GM23338 (cell line): ENCODE measurements around the gene RNF215. TPM values are rescaled to one million over a fixed set of nuclear protein-coding genes. Genes with fewer than 3 reads are reported as not detected.

Source experiments
- ATAC-seq: fragments of 200-7000 bp; cut with Tn5 transposase; 3 replicates; pipeline ENCODE4 v1.9.1; 2020
- DNase-seq: peaks from one replicate; pipeline ENCODE4 v3.0.0-alpha.2; 2015; ENCODE audit warnings: low spot score
- H2AFZ ChIP-seq: fragments of 200-600 bp; sonication (generic); 2 replicates; pipeline ENCODE4 v1.8.0; 2016; ENCODE audit warnings: antibody characterized with exemption, mild to moderate bottlenecking, moderate library complexity
- H3F3A ChIP-seq: fragments of 200-600 bp; sonication (generic); replicated peaks from 2 replicates; pipeline ENCODE4 v1.8.0; 2017; ENCODE audit warnings: antibody characterized with exemption, mixed run types, low read depth
- H3K27ac ChIP-seq: fragments of 200-600 bp; sonication (generic); 2 replicates; pipeline ENCODE4 v1.6.1; 2016; ENCODE audit warnings: low read depth
- H3K27me3 ChIP-seq: fragments of 200-600 bp; sonication (generic); 2 replicates; pipeline ENCODE4 v1.8.0; 2016; ENCODE audit warnings: mild to moderate bottlenecking, mixed run types, moderate library complexity; ENCODE audit not compliant: insufficient read depth
- H3K36me3 ChIP-seq: fragments of 200-600 bp; sonication (generic); 2 replicates; pipeline ENCODE4 v1.8.0; 2016; ENCODE audit warnings: mild to moderate bottlenecking; ENCODE audit not compliant: insufficient read depth
- H3K4me1 ChIP-seq: fragments of 200-600 bp; sonication (generic); 2 replicates; pipeline ENCODE4 v1.8.0; 2016; ENCODE audit warnings: mild to moderate bottlenecking, moderate library complexity; ENCODE audit not compliant: insufficient read depth
- H3K4me2 ChIP-seq: fragments of 200-600 bp; sonication (generic); 2 replicates; pipeline ENCODE4 v1.7.1; 2017; ENCODE audit warnings: mixed run types
- H3K4me3 ChIP-seq: fragments of 200-600 bp; sonication (generic); 2 replicates; pipeline ENCODE4 v1.6.1; 2016; ENCODE audit warnings: mixed run types
- H3K79me2 ChIP-seq: fragments of 200-600 bp; sonication (generic); replicated peaks from 2 replicates; pipeline ENCODE4 v1.8.0; 2017; ENCODE audit warnings: mild to moderate bottlenecking; ENCODE audit not compliant: insufficient read depth
- H3K9me2 ChIP-seq: fragments of 200-600 bp; sonication (generic); 2 replicates; pipeline ENCODE4 v1.8.0; 2017; ENCODE audit not compliant: insufficient read depth
- H4K20me1 ChIP-seq: fragments of 200-600 bp; sonication (generic); replicated peaks from 2 replicates; pipeline ENCODE4 v1.8.0; 2017; ENCODE audit warnings: mild to moderate bottlenecking; ENCODE audit not compliant: insufficient read depth
- H3K27ac Mint-ChIP-seq: 2 replicates; pipeline ENCODE4 v1.8.0; 2020; ENCODE audit warnings: inconsistent platforms, mild to moderate bottlenecking, moderate library complexity, mixed read lengths
- H3K27me3 Mint-ChIP-seq: 3 replicates; pipeline ENCODE4 v1.8.0; 2022; ENCODE audit warnings: low read depth, mild to moderate bottlenecking, moderate library complexity, mixed read lengths, inconsistent platforms; ENCODE audit not compliant: insufficient read depth, poor library complexity
- H3K36me3 Mint-ChIP-seq: 3 replicates; pipeline ENCODE4 v1.8.0; 2021; ENCODE audit warnings: low read depth, mild to moderate bottlenecking, inconsistent platforms, moderate library complexity, mixed read lengths
- H3K4me1 Mint-ChIP-seq: 3 replicates; pipeline ENCODE4 v1.8.0; 2020; ENCODE audit warnings: mild to moderate bottlenecking, inconsistent platforms, mixed read lengths
- H3K4me3 Mint-ChIP-seq: 3 replicates; pipeline ENCODE4 v1.8.0; 2021; ENCODE audit warnings: moderate library complexity, mild to moderate bottlenecking, inconsistent platforms, mixed read lengths
- H3K9me3 Mint-ChIP-seq: 3 replicates; pipeline ENCODE4 v1.8.0; 2020; ENCODE audit warnings: moderate library complexity, mild to moderate bottlenecking, inconsistent platforms, mixed read lengths
- CREB1 ChIP-seq: fragments of 250-450 bp; sonication (Bioruptor Pico); IDR thresholded peaks from 2 replicates; pipeline ENCODE4 v1.5.0; 2020; ENCODE audit warnings: low read depth, mild to moderate bottlenecking, moderate library complexity
- EZH2 ChIP-seq: fragments of 200-600 bp; sonication (generic); IDR thresholded peaks from one replicate; pipeline ENCODE4 v1.8.0; 2017; ENCODE audit warnings: antibody characterized with exemption, mild to moderate bottlenecking, low read depth; ENCODE audit not compliant: unreplicated experiment
- EZH2phosphoT487 ChIP-seq: fragments of 200-600 bp; sonication (generic); IDR thresholded peaks from one replicate; pipeline ENCODE4 v1.8.1; 2018; ENCODE audit warnings: antibody characterized with exemption; ENCODE audit not compliant: unreplicated experiment
- JUNB ChIP-seq: IDR thresholded peaks from one replicate; pipeline ENCODE4 v1.6.1; 2016; ENCODE audit warnings: antibody characterized with exemption; ENCODE audit not compliant: unreplicated experiment
- NANOG ChIP-seq: IDR thresholded peaks from 2 replicates; pipeline ENCODE4 v1.6.1; 2016; ENCODE audit warnings: antibody characterized with exemption, borderline replicate concordance
- POLR2AphosphoS5 ChIP-seq: IDR thresholded peaks from 2 replicates; pipeline ENCODE4 v1.6.1; 2016; ENCODE audit warnings: antibody characterized with exemption, low read depth
- STAT1 ChIP-seq: IDR thresholded peaks from one replicate; pipeline ENCODE4 v1.6.1; 2016; ENCODE audit warnings: antibody characterized with exemption; ENCODE audit not compliant: unreplicated experiment
- ZNF114 ChIP-seq: fragments of 250-450 bp; sonication (Bioruptor Pico); IDR thresholded peaks from 2 replicates; pipeline ENCODE4 v1.5.0; 2020; ENCODE audit warnings: mild to moderate bottlenecking, moderate library complexity
- ZNF331 ChIP-seq: fragments of 250-450 bp; sonication (Bioruptor Pico); IDR thresholded peaks from 2 replicates; pipeline ENCODE4 v1.5.0; 2020; ENCODE audit warnings: low read depth, mild to moderate bottlenecking, moderate library complexity
- polyA plus RNA-seq: library from polyadenylated mRNA; unstranded; fragments of >200 nt; fragmentation: Nextera tagmentation; extraction: Ambion mirVana; gene quantifications from 2 replicates; pipeline ENCODE4 v1.2.1, GENCODE V29; 2016
- total RNA-seq: library from RNA; depleted of rRNA; stranded (reverse); fragments of >200 nt; shearing (Covaris generic); gene quantifications from 2 replicates; pipeline ENCODE4 v1.2.3, GENCODE V29; 2014
- TF ChIP-seq, protein P1 (sequence below): IDR thresholded peaks from one replicate; pipeline ENCODE4 v1.6.1; 2018; ENCODE audit warnings: antibody characterized with exemption; ENCODE audit not compliant: unreplicated experiment
- TF ChIP-seq, protein P2 (sequence below), 2 experiments: fragments of 200-600 bp in 1 of 2; sonication (generic) in 1 of 2; conservative IDR thresholded peaks; 2 replicates each; pipeline versions ENCODE4 v1.5.1 to v1.6.1; 2016 to 2017; ENCODE audit warnings: antibody characterized with exemption in 2 of 2, low read depth in 2 of 2, mild to moderate bottlenecking in 2 of 2, moderate library complexity in 1 of 2
- TF ChIP-seq, protein P3 (sequence below): fragments of 250-450 bp; sonication (Bioruptor Pico); IDR thresholded peaks from 2 replicates; pipeline ENCODE4 v1.5.0; 2020; ENCODE audit warnings: mild to moderate bottlenecking, moderate library complexity
- TF ChIP-seq, protein P4 (sequence below): IDR thresholded peaks from 2 replicates; pipeline ENCODE4 v1.6.1; 2016; ENCODE audit warnings: antibody characterized with exemption

Gene RNF215
- total and polyA plus RNA-seq, 2 experiments from 2014 or later = 3.3 to 13.9 TPM

DNA sequence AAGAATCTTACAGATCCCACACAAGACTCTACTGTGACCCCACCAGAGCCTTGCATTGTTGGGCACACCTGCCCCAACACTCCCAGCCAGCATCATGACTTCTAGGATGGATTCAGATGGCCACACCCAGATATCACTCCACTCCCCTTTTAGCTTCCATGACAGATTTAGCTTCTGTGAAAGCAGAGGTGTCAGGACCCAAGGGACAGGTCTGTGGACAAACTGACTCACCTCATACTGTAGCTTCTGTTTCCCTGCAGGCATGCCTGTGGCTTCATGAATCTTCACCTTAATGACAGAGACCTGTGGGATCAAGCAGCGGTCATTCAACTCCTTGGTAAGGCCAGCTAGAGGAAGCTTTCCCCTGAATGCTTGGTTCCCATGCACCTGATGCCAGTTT, 52.0 kb downstream of the RNF215 start:
- ATAC-seq = no peak
- peaks cover 13% of the 10 kb centered on the region; the same call in 1 of the 2 replicates for H4K20me1 ChIP-seq
- no peaks in the 10 kb centered on the region for H3K9me2 ChIP-seq
- H3K4me3 ChIP-seq = no peak overlapping the region
- no peaks in the 10 kb centered on the region for H3K4me1 ChIP-seq
- H3K4me2 ChIP-seq = no peak overlapping the region
- TF ChIP-seq JUNB (no peak), NANOG (no peak), STAT1 (no peak), ZNF331 (CRISPR knock-in tag) (no peak), EZH2 (no peak), CREB1 (CRISPR knock-in tag) (no peak), EZH2phosphoT487 (no peak), ZNF114 (no peak), POLR2AphosphoS5 (no peak)
- TF ChIP-seq, protein P1, sequence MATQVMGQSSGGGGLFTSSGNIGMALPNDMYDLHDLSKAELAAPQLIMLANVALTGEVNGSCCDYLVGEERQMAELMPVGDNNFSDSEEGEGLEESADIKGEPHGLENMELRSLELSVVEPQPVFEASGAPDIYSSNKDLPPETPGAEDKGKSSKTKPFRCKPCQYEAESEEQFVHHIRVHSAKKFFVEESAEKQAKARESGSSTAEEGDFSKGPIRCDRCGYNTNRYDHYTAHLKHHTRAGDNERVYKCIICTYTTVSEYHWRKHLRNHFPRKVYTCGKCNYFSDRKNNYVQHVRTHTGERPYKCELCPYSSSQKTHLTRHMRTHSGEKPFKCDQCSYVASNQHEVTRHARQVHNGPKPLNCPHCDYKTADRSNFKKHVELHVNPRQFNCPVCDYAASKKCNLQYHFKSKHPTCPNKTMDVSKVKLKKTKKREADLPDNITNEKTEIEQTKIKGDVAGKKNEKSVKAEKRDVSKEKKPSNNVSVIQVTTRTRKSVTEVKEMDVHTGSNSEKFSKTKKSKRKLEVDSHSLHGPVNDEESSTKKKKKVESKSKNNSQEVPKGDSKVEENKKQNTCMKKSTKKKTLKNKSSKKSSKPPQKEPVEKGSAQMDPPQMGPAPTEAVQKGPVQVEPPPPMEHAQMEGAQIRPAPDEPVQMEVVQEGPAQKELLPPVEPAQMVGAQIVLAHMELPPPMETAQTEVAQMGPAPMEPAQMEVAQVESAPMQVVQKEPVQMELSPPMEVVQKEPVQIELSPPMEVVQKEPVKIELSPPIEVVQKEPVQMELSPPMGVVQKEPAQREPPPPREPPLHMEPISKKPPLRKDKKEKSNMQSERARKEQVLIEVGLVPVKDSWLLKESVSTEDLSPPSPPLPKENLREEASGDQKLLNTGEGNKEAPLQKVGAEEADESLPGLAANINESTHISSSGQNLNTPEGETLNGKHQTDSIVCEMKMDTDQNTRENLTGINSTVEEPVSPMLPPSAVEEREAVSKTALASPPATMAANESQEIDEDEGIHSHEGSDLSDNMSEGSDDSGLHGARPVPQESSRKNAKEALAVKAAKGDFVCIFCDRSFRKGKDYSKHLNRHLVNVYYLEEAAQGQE = no peak
- TF ChIP-seq, protein P2, sequence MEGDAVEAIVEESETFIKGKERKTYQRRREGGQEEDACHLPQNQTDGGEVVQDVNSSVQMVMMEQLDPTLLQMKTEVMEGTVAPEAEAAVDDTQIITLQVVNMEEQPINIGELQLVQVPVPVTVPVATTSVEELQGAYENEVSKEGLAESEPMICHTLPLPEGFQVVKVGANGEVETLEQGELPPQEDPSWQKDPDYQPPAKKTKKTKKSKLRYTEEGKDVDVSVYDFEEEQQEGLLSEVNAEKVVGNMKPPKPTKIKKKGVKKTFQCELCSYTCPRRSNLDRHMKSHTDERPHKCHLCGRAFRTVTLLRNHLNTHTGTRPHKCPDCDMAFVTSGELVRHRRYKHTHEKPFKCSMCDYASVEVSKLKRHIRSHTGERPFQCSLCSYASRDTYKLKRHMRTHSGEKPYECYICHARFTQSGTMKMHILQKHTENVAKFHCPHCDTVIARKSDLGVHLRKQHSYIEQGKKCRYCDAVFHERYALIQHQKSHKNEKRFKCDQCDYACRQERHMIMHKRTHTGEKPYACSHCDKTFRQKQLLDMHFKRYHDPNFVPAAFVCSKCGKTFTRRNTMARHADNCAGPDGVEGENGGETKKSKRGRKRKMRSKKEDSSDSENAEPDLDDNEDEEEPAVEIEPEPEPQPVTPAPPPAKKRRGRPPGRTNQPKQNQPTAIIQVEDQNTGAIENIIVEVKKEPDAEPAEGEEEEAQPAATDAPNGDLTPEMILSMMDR (conservative IDR thresholded peaks at IDR 0.05; ENCODE audit: low read depth in 2 of 2) = no peak
- TF ChIP-seq, protein P3, sequence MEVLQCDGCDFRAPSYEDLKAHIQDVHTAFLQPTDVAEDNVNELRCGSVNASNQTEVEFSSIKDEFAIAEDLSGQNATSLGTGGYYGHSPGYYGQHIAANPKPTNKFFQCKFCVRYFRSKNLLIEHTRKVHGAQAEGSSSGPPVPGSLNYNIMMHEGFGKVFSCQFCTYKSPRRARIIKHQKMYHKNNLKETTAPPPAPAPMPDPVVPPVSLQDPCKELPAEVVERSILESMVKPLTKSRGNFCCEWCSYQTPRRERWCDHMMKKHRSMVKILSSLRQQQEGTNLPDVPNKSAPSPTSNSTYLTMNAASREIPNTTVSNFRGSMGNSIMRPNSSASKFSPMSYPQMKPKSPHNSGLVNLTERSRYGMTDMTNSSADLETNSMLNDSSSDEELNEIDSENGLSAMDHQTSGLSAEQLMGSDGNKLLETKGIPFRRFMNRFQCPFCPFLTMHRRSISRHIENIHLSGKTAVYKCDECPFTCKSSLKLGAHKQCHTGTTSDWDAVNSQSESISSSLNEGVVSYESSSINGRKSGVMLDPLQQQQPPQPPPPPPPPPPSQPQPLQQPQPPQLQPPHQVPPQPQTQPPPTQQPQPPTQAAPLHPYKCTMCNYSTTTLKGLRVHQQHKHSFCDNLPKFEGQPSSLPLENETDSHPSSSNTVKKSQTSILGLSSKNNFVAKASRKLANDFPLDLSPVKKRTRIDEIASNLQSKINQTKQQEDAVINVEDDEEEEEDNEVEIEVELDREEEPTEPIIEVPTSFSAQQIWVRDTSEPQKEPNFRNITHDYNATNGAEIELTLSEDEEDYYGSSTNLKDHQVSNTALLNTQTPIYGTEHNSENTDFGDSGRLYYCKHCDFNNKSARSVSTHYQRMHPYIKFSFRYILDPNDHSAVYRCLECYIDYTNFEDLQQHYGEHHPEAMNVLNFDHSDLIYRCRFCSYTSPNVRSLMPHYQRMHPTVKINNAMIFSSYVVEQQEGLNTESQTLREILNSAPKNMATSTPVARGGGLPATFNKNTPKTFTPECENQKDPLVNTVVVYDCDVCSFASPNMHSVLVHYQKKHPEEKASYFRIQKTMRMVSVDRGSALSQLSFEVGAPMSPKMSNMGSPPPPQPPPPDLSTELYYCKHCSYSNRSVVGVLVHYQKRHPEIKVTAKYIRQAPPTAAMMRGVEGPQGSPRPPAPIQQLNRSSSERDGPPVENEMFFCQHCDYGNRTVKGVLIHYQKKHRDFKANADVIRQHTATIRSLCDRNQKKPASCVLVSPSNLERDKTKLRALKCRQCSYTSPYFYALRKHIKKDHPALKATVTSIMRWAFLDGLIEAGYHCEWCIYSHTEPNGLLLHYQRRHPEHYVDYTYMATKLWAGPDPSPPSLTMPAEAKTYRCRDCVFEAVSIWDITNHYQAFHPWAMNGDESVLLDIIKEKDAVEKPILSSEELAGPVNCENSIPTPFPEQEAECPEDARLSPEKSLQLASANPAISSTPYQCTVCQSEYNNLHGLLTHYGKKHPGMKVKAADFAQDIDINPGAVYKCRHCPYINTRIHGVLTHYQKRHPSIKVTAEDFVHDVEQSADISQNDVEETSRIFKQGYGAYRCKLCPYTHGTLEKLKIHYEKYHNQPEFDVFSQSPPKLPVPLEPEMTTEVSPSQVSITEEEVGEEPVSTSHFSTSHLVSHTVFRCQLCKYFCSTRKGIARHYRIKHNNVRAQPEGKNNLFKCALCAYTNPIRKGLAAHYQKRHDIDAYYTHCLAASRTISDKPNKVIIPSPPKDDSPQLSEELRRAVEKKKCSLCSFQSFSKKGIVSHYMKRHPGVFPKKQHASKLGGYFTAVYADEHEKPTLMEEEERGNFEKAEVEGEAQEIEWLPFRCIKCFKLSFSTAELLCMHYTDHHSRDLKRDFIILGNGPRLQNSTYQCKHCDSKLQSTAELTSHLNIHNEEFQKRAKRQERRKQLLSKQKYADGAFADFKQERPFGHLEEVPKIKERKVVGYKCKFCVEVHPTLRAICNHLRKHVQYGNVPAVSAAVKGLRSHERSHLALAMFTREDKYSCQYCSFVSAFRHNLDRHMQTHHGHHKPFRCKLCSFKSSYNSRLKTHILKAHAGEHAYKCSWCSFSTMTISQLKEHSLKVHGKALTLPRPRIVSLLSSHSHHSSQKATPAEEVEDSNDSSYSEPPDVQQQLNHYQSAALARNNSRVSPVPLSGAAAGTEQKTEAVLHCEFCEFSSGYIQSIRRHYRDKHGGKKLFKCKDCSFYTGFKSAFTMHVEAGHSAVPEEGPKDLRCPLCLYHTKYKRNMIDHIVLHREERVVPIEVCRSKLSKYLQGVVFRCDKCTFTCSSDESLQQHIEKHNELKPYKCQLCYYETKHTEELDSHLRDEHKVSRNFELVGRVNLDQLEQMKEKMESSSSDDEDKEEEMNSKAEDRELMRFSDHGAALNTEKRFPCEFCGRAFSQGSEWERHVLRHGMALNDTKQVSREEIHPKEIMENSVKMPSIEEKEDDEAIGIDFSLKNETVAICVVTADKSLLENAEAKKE (CRISPR knock-in tag) = no peak
- TF ChIP-seq, protein P4, sequence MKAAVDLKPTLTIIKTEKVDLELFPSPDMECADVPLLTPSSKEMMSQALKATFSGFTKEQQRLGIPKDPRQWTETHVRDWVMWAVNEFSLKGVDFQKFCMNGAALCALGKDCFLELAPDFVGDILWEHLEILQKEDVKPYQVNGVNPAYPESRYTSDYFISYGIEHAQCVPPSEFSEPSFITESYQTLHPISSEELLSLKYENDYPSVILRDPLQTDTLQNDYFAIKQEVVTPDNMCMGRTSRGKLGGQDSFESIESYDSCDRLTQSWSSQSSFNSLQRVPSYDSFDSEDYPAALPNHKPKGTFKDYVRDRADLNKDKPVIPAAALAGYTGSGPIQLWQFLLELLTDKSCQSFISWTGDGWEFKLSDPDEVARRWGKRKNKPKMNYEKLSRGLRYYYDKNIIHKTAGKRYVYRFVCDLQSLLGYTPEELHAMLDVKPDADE = no peak
- no peaks in the 10 kb centered on the region for H3K79me2 ChIP-seq
- H3K36me3 Mint-ChIP-seq = peaks cover 91% of the 10 kb centered on the region
- no peak overlapping the region for H3K27ac Mint-ChIP-seq
- H3K27me3 ChIP-seq = no peaks in the 10 kb centered on the region
- no peak overlapping the region for H3K27ac ChIP-seq
- no peaks in the 10 kb centered on the region for H3K4me1 Mint-ChIP-seq
- H3K9me3 Mint-ChIP-seq = no peaks in the 10 kb centered on the region
- DNase-seq = no peak
- no peak overlapping the region for H2AFZ ChIP-seq
- H3F3A ChIP-seq = peaks cover 5% of the 10 kb centered on the region; the same call in 1 of the 2 replicates
- peaks cover 49% of the 10 kb centered on the region for H3K36me3 ChIP-seq
- H3K4me3 Mint-ChIP-seq = no peak overlapping the region
- H3K27me3 Mint-ChIP-seq = peaks cover 5% of the 10 kb centered on the region
